ENCODE measurements around the gene CTNNA1. TPM values are rescaled to one million over a fixed set of nuclear protein-coding genes. Genes with fewer than 3 reads are reported as not detected.

The CTNNA1 gene
- total and polyA plus RNA-seq, 2 experiments from 2014 or later = 194 to 393 TPM

DNA sequence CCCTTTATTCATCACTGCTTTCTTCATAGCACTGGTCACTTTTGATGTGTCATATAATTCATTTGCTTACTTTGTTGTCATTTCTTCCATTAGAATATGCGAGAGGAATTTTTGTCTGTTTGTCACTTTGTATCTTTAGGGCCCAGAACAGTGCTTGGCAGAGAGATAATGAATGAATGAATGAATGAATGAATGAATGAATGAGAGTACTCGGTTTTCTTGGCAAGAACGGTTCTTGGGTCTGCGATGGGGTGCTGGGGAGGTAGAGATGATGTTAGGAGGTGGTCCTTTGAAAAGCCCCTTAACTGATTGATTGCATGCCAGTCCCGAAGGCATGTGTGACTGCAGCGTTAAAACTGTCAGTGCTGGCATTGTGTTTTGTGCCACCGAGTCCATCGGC lies 174.3 kb downstream of the CTNNA1 start:
- Histone ChIP-seq H3K9me2 (ENCODE audit: insufficient read depth) (no peaks in the 10 kb centered on the region), H3K4me2 (ENCODE audit: unreplicated experiment) (no peak overlapping the region), H4K20me1 (ENCODE audit: insufficient read depth) (no peaks in the 10 kb centered on the region; the same call in 1 of the 2 replicates), H3K9me3 (ENCODE audit: low read depth) (no peaks in the 10 kb centered on the region), H3K36me3 (ENCODE audit: low read depth) (peaks cover 49% of the 10 kb centered on the region), H3K4me3 (no peak overlapping the region), H3K4me1 (ENCODE audit: insufficient read depth) (no peaks in the 10 kb centered on the region), H3K27me3 (replicated peaks; ENCODE audit: insufficient read depth) (no peaks in the 10 kb centered on the region), H3F3A (ENCODE audit: insufficient read depth) (peaks cover 7% of the 10 kb centered on the region; the same call in 1 of the 2 replicates), H3K79me2 (ENCODE audit: insufficient read depth) (peaks cover 40% of the 10 kb centered on the region), H3K9ac (no peak overlapping the region), H3K27ac (no peak overlapping the region), H2AFZ (no peak overlapping the region)
- DNase-seq = no peak
- 90 to 94% methylated on average over 8 of the region's 8 CpGs for WGBS, 2 experiments (ENCODE audit: low coverage in 1 of 2, low lambda C conversion rate in 2 of 2, missing lambda C conversion rate in 2 of 2)
- in situ Hi-C loops (cut with MboI) = no loop called here
- TF ChIP-seq EZH2phosphoT487 (IDR thresholded peaks at IDR 0.05; ENCODE audit: insufficient read depth, low read depth) (no peak), EZH2 (IDR thresholded peaks at IDR 0.05; ENCODE audit: insufficient read depth, poor library complexity, severe bottlenecking) (no peak)

DNA sequence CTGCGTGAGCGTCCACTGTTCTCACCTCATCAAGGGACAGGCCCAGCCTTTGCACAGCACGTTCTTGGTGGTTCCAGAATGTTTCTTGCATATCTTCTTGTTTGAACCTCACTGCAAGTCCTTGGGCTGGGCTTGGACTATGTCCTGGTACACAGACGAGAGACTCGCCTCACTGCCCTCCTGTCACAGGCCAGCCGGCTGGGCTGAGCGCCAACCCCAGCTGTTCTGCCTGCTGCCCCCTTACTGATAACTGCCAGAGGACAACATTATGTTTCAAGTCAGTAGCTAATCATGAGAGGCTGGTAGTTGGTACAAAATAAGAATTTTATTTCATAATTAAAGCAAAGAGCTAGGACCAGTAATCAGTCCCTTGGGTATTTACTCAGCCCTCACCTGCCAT lies 174.8 kb downstream of the CTNNA1 start:
- in situ Hi-C loops (cut with MboI) = no loop called here
- Histone ChIP-seq H3K9me3 (ENCODE audit: low read depth) (no peaks in the 10 kb centered on the region), H3K4me3 (no peak overlapping the region), H3K9ac (no peak overlapping the region), H3K79me2 (ENCODE audit: insufficient read depth) (peaks cover 35% of the 10 kb centered on the region), H3F3A (ENCODE audit: insufficient read depth) (peaks cover 7% of the 10 kb centered on the region; the same call in 1 of the 2 replicates), H3K27ac (no peak overlapping the region), H4K20me1 (ENCODE audit: insufficient read depth) (no peaks in the 10 kb centered on the region; the same call in 1 of the 2 replicates), H2AFZ (no peak overlapping the region), H3K9me2 (ENCODE audit: insufficient read depth) (no peaks in the 10 kb centered on the region), H3K27me3 (replicated peaks; ENCODE audit: insufficient read depth) (no peaks in the 10 kb centered on the region), H3K4me2 (ENCODE audit: unreplicated experiment) (no peak overlapping the region), H3K4me1 (ENCODE audit: insufficient read depth) (no peaks in the 10 kb centered on the region), H3K36me3 (ENCODE audit: low read depth) (peaks cover 53% of the 10 kb centered on the region)
- no peak for TF ChIP-seq EZH2 (IDR thresholded peaks at IDR 0.05; ENCODE audit: insufficient read depth, poor library complexity, severe bottlenecking)
- no peak for TF ChIP-seq EZH2phosphoT487 (IDR thresholded peaks at IDR 0.05; ENCODE audit: insufficient read depth, low read depth)
- no peak for DNase-seq
- WGBS, 2 experiments (ENCODE audit: low coverage in 1 of 2, low lambda C conversion rate in 2 of 2, missing lambda C conversion rate in 2 of 2) = 77 to 80% methylated on average over 7 of the region's 7 CpGs

DNA sequence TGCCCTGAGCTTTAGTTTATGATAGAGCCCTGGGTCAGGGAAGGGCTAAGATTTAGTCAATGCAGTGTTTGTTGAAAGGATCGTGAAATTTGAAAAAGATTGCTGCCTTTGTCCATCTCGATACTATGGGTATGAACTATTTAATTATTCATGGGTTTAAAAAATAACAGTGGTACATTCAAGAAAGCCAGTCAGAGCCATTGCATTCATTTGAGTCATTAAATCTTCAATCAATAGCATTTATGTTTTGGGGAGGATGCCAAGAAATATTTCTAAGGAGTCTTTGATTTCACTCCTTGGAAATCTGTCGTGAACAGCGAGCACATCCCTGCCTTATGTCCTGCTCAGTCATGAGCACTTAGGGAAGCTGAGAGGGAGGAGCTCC lies 176.3 kb downstream of the CTNNA1 start:
- peaks cover 19% of the 10 kb centered on the region for H3K79me2 ChIP-seq (ENCODE audit: insufficient read depth)
- no peaks in the 10 kb centered on the region for H3K9me3 ChIP-seq (ENCODE audit: low read depth)
- 73 to 84% methylated on average over 4 of the region's 4 CpGs for WGBS, 2 experiments (ENCODE audit: low coverage in 1 of 2, low lambda C conversion rate in 2 of 2, missing lambda C conversion rate in 2 of 2)
- H3K4me1 ChIP-seq (ENCODE audit: insufficient read depth) = no peaks in the 10 kb centered on the region
- no peak overlapping the region for H3K27ac ChIP-seq
- H3K9me2 ChIP-seq (ENCODE audit: insufficient read depth) = no peaks in the 10 kb centered on the region
- H3K9ac ChIP-seq = no peak overlapping the region
- in situ Hi-C loops (cut with MboI) = no loop called here
- no peaks in the 10 kb centered on the region for H3K27me3 ChIP-seq (replicated peaks; ENCODE audit: insufficient read depth)
- no peak overlapping the region for H3K4me3 ChIP-seq
- H3F3A ChIP-seq (ENCODE audit: insufficient read depth) = peaks cover 7% of the 10 kb centered on the region; the same call in 1 of the 2 replicates
- TF ChIP-seq EZH2 (IDR thresholded peaks at IDR 0.05; ENCODE audit: insufficient read depth, poor library complexity, severe bottlenecking) (no peak), EZH2phosphoT487 (IDR thresholded peaks at IDR 0.05; ENCODE audit: insufficient read depth, low read depth) (no peak)
- H2AFZ ChIP-seq = no peak overlapping the region
- no peaks in the 10 kb centered on the region for H4K20me1 ChIP-seq (ENCODE audit: insufficient read depth)
- no peak overlapping the region for H3K4me2 ChIP-seq (ENCODE audit: unreplicated experiment)
- peaks cover 64% of the 10 kb centered on the region for H3K36me3 ChIP-seq (ENCODE audit: low read depth)
- DNase-seq = no peak

DNA sequence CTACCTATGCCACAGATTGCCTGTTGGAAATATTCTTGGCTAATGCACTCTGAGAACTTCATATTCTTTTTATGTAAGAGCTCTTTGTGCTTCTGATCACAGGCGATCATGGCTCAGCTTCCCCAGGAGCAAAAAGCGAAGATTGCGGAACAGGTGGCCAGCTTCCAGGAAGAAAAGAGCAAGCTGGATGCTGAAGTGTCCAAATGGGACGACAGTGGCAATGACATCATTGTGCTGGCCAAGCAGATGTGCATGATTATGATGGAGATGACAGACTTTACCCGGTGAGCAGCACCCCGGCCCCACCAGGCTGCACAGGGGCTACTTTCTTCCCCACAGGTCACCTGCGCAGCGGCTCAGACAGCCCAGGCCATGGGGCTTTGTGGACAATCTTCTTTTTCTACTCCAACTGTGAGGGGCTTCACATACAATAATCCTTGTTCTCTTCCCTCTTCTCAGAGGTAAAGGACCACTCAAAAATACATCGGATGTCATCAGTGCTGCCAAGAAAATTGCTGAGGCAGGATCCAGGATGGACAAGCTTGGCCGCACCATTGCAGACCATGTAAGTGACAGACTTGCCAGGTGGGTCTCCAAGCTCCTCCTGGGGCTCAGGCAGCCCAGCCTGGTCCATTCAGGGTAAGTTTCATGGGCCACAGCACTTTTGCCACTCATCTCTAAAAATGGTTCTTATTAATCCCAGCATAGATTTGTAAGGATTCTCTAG lies 177.3 kb downstream of the CTNNA1 start:
- no peaks in the 10 kb centered on the region for H3K9me3 ChIP-seq (ENCODE audit: low read depth)
- H3K4me1 ChIP-seq (ENCODE audit: insufficient read depth) = no peaks in the 10 kb centered on the region
- H3K79me2 ChIP-seq (ENCODE audit: insufficient read depth) = peaks cover 12% of the 10 kb centered on the region; the same call in 1 of the 2 replicates
- H3K4me3 ChIP-seq = no peak overlapping the region
- no peak overlapping the region for H3K4me2 ChIP-seq (ENCODE audit: unreplicated experiment)
- no peak for DNase-seq
- H2AFZ ChIP-seq = no peak overlapping the region
- H3F3A ChIP-seq (ENCODE audit: insufficient read depth) = peaks cover 7% of the 10 kb centered on the region; the same call in 1 of the 2 replicates
- TF ChIP-seq EZH2 (IDR thresholded peaks at IDR 0.05; ENCODE audit: insufficient read depth, poor library complexity, severe bottlenecking) (no peak), EZH2phosphoT487 (IDR thresholded peaks at IDR 0.05; ENCODE audit: insufficient read depth, low read depth) (no peak)
- 60 to 61% methylated on average over 10 of the region's 10 CpGs for WGBS, 2 experiments (ENCODE audit: low coverage in 1 of 2, low lambda C conversion rate in 2 of 2, missing lambda C conversion rate in 2 of 2)
- H3K27ac ChIP-seq = no peak overlapping the region
- no peaks in the 10 kb centered on the region for H3K27me3 ChIP-seq (replicated peaks; ENCODE audit: insufficient read depth)
- H4K20me1 ChIP-seq (ENCODE audit: insufficient read depth) = no peaks in the 10 kb centered on the region
- no peak overlapping the region for H3K9ac ChIP-seq
- peaks cover 59% of the 10 kb centered on the region for H3K36me3 ChIP-seq (ENCODE audit: low read depth)
- no peaks in the 10 kb centered on the region for H3K9me2 ChIP-seq (ENCODE audit: insufficient read depth)
- in situ Hi-C loops (cut with MboI) = no loop called here
